GM23338 (cell line): ENCODE results near the gene PDSS2. TPM values are rescaled to one million over a fixed set of nuclear protein-coding genes. Genes with fewer than 3 reads are reported as not detected.

Experiments
- ATAC-seq: fragments of 200-7000 bp; cut with Tn5 transposase; 3 replicates; pipeline ENCODE4 v1.9.1; 2020
- DNase-seq: peaks from one replicate; pipeline ENCODE4 v3.0.0-alpha.2; 2015; ENCODE audit warnings: low spot score
- H2AFZ ChIP-seq: fragments of 200-600 bp; sonication (generic); 2 replicates; pipeline ENCODE4 v1.8.0; 2016; ENCODE audit warnings: antibody characterized with exemption, mild to moderate bottlenecking, moderate library complexity
- H3F3A ChIP-seq: fragments of 200-600 bp; sonication (generic); replicated peaks from 2 replicates; pipeline ENCODE4 v1.8.0; 2017; ENCODE audit warnings: antibody characterized with exemption, mixed run types, low read depth
- H3K27ac ChIP-seq: fragments of 200-600 bp; sonication (generic); 2 replicates; pipeline ENCODE4 v1.6.1; 2016; ENCODE audit warnings: low read depth
- H3K27me3 ChIP-seq: fragments of 200-600 bp; sonication (generic); 2 replicates; pipeline ENCODE4 v1.8.0; 2016; ENCODE audit warnings: mild to moderate bottlenecking, mixed run types, moderate library complexity; ENCODE audit not compliant: insufficient read depth
- H3K36me3 ChIP-seq: fragments of 200-600 bp; sonication (generic); 2 replicates; pipeline ENCODE4 v1.8.0; 2016; ENCODE audit warnings: mild to moderate bottlenecking; ENCODE audit not compliant: insufficient read depth
- H3K4me1 ChIP-seq: fragments of 200-600 bp; sonication (generic); 2 replicates; pipeline ENCODE4 v1.8.0; 2016; ENCODE audit warnings: mild to moderate bottlenecking, moderate library complexity; ENCODE audit not compliant: insufficient read depth
- H3K4me2 ChIP-seq: fragments of 200-600 bp; sonication (generic); 2 replicates; pipeline ENCODE4 v1.7.1; 2017; ENCODE audit warnings: mixed run types
- H3K4me3 ChIP-seq: fragments of 200-600 bp; sonication (generic); 2 replicates; pipeline ENCODE4 v1.6.1; 2016; ENCODE audit warnings: mixed run types
- H3K79me2 ChIP-seq: fragments of 200-600 bp; sonication (generic); replicated peaks from 2 replicates; pipeline ENCODE4 v1.8.0; 2017; ENCODE audit warnings: mild to moderate bottlenecking; ENCODE audit not compliant: insufficient read depth
- H3K9me2 ChIP-seq: fragments of 200-600 bp; sonication (generic); 2 replicates; pipeline ENCODE4 v1.8.0; 2017; ENCODE audit not compliant: insufficient read depth
- H4K20me1 ChIP-seq: fragments of 200-600 bp; sonication (generic); replicated peaks from 2 replicates; pipeline ENCODE4 v1.8.0; 2017; ENCODE audit warnings: mild to moderate bottlenecking; ENCODE audit not compliant: insufficient read depth
- H3K27ac Mint-ChIP-seq: 2 replicates; pipeline ENCODE4 v1.8.0; 2020; ENCODE audit warnings: inconsistent platforms, mild to moderate bottlenecking, moderate library complexity, mixed read lengths
- H3K27me3 Mint-ChIP-seq: 3 replicates; pipeline ENCODE4 v1.8.0; 2022; ENCODE audit warnings: low read depth, mild to moderate bottlenecking, moderate library complexity, mixed read lengths, inconsistent platforms; ENCODE audit not compliant: insufficient read depth, poor library complexity
- H3K36me3 Mint-ChIP-seq: 3 replicates; pipeline ENCODE4 v1.8.0; 2021; ENCODE audit warnings: low read depth, mild to moderate bottlenecking, inconsistent platforms, moderate library complexity, mixed read lengths
- H3K4me1 Mint-ChIP-seq: 3 replicates; pipeline ENCODE4 v1.8.0; 2020; ENCODE audit warnings: mild to moderate bottlenecking, inconsistent platforms, mixed read lengths
- H3K4me3 Mint-ChIP-seq: 3 replicates; pipeline ENCODE4 v1.8.0; 2021; ENCODE audit warnings: moderate library complexity, mild to moderate bottlenecking, inconsistent platforms, mixed read lengths
- H3K9me3 Mint-ChIP-seq: 3 replicates; pipeline ENCODE4 v1.8.0; 2020; ENCODE audit warnings: moderate library complexity, mild to moderate bottlenecking, inconsistent platforms, mixed read lengths
- CREB1 ChIP-seq: fragments of 250-450 bp; sonication (Bioruptor Pico); IDR thresholded peaks from 2 replicates; pipeline ENCODE4 v1.5.0; 2020; ENCODE audit warnings: low read depth, mild to moderate bottlenecking, moderate library complexity
- EZH2 ChIP-seq: fragments of 200-600 bp; sonication (generic); IDR thresholded peaks from one replicate; pipeline ENCODE4 v1.8.0; 2017; ENCODE audit warnings: antibody characterized with exemption, mild to moderate bottlenecking, low read depth; ENCODE audit not compliant: unreplicated experiment
- EZH2phosphoT487 ChIP-seq: fragments of 200-600 bp; sonication (generic); IDR thresholded peaks from one replicate; pipeline ENCODE4 v1.8.1; 2018; ENCODE audit warnings: antibody characterized with exemption; ENCODE audit not compliant: unreplicated experiment
- JUNB ChIP-seq: IDR thresholded peaks from one replicate; pipeline ENCODE4 v1.6.1; 2016; ENCODE audit warnings: antibody characterized with exemption; ENCODE audit not compliant: unreplicated experiment
- NANOG ChIP-seq: IDR thresholded peaks from 2 replicates; pipeline ENCODE4 v1.6.1; 2016; ENCODE audit warnings: antibody characterized with exemption, borderline replicate concordance
- POLR2AphosphoS5 ChIP-seq: IDR thresholded peaks from 2 replicates; pipeline ENCODE4 v1.6.1; 2016; ENCODE audit warnings: antibody characterized with exemption, low read depth
- STAT1 ChIP-seq: IDR thresholded peaks from one replicate; pipeline ENCODE4 v1.6.1; 2016; ENCODE audit warnings: antibody characterized with exemption; ENCODE audit not compliant: unreplicated experiment
- ZNF114 ChIP-seq: fragments of 250-450 bp; sonication (Bioruptor Pico); IDR thresholded peaks from 2 replicates; pipeline ENCODE4 v1.5.0; 2020; ENCODE audit warnings: mild to moderate bottlenecking, moderate library complexity
- ZNF331 ChIP-seq: fragments of 250-450 bp; sonication (Bioruptor Pico); IDR thresholded peaks from 2 replicates; pipeline ENCODE4 v1.5.0; 2020; ENCODE audit warnings: low read depth, mild to moderate bottlenecking, moderate library complexity
- polyA plus RNA-seq: library from polyadenylated mRNA; unstranded; fragments of >200 nt; fragmentation: Nextera tagmentation; extraction: Ambion mirVana; gene quantifications from 2 replicates; pipeline ENCODE4 v1.2.1, GENCODE V29; 2016
- total RNA-seq: library from RNA; depleted of rRNA; stranded (reverse); fragments of >200 nt; shearing (Covaris generic); gene quantifications from 2 replicates; pipeline ENCODE4 v1.2.3, GENCODE V29; 2014
- TF ChIP-seq, protein P1 (sequence below): IDR thresholded peaks from 2 replicates; pipeline ENCODE4 v1.6.1; 2016; ENCODE audit warnings: antibody characterized with exemption
- TF ChIP-seq, protein P2 (sequence below): IDR thresholded peaks from one replicate; pipeline ENCODE4 v1.6.1; 2018; ENCODE audit warnings: antibody characterized with exemption; ENCODE audit not compliant: unreplicated experiment
- TF ChIP-seq, protein P3 (sequence below): fragments of 250-450 bp; sonication (Bioruptor Pico); IDR thresholded peaks from 2 replicates; pipeline ENCODE4 v1.5.0; 2020; ENCODE audit warnings: mild to moderate bottlenecking, moderate library complexity
- TF ChIP-seq, protein P4 (sequence below), 2 experiments: fragments of 200-600 bp in 1 of 2; sonication (generic) in 1 of 2; conservative IDR thresholded peaks; 2 replicates each; pipeline versions ENCODE4 v1.5.1 to v1.6.1; 2016 to 2017; ENCODE audit warnings: antibody characterized with exemption in 2 of 2, low read depth in 2 of 2, mild to moderate bottlenecking in 2 of 2, moderate library complexity in 1 of 2

PDSS2 gene
- total and polyA plus RNA-seq, 2 experiments from 2014 or later = 7.3 to 16.7 TPM

DNA sequence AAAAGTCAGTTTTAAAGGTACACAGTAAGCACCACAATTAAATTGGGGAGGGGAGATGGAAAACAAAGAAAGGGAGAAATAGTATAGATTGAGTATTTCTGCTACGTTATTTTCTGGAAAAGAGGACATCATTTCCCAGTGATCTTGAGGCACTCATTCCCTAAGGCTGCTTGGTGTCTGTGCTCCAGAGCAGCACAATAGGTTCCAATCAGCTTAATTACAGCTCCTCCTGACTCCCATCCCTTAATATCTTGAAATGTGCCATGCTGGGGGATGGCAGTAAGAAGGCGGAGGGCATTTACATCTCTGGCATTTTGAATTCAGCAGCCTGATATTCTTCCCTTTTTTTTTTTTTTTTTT, 304.6 kb downstream of the PDSS2 start:
- DNase-seq (no peak), ATAC-seq (peak; percentile 47)
- no peaks in the 10 kb centered on the region for H3K36me3 Mint-ChIP-seq
- Histone ChIP-seq H3F3A (peaks cover 5% of the 10 kb centered on the region; the same call in 1 of the 2 replicates), H3K4me1 (peaks cover 24% of the 10 kb centered on the region), H3K9me2 (no peaks in the 10 kb centered on the region), H3K4me2 (no peak overlapping the region), H3K36me3 (no peaks in the 10 kb centered on the region), H3K4me3 (no peak overlapping the region), H3K27me3 (no peaks in the 10 kb centered on the region), H2AFZ (no peak overlapping the region), H3K79me2 (no peaks in the 10 kb centered on the region), H3K27ac (no peak overlapping the region), H4K20me1 (no peaks in the 10 kb centered on the region)
- H3K27ac Mint-ChIP-seq = no peak overlapping the region; the same call in 1 of the 2 replicates
- H3K4me1 Mint-ChIP-seq = peaks cover 25% of the 10 kb centered on the region
- H3K4me3 Mint-ChIP-seq = no peak overlapping the region
- H3K9me3 Mint-ChIP-seq = no peaks in the 10 kb centered on the region
- TF ChIP-seq, protein P1, sequence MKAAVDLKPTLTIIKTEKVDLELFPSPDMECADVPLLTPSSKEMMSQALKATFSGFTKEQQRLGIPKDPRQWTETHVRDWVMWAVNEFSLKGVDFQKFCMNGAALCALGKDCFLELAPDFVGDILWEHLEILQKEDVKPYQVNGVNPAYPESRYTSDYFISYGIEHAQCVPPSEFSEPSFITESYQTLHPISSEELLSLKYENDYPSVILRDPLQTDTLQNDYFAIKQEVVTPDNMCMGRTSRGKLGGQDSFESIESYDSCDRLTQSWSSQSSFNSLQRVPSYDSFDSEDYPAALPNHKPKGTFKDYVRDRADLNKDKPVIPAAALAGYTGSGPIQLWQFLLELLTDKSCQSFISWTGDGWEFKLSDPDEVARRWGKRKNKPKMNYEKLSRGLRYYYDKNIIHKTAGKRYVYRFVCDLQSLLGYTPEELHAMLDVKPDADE = no peak
- no peak for TF ChIP-seq NANOG
- no peak for TF ChIP-seq STAT1
- no peak for TF ChIP-seq ZNF331 (CRISPR knock-in tag)
- TF ChIP-seq CREB1 = no peak
- TF ChIP-seq EZH2 = no peak
- TF ChIP-seq JUNB = no peak
- TF ChIP-seq, protein P2, sequence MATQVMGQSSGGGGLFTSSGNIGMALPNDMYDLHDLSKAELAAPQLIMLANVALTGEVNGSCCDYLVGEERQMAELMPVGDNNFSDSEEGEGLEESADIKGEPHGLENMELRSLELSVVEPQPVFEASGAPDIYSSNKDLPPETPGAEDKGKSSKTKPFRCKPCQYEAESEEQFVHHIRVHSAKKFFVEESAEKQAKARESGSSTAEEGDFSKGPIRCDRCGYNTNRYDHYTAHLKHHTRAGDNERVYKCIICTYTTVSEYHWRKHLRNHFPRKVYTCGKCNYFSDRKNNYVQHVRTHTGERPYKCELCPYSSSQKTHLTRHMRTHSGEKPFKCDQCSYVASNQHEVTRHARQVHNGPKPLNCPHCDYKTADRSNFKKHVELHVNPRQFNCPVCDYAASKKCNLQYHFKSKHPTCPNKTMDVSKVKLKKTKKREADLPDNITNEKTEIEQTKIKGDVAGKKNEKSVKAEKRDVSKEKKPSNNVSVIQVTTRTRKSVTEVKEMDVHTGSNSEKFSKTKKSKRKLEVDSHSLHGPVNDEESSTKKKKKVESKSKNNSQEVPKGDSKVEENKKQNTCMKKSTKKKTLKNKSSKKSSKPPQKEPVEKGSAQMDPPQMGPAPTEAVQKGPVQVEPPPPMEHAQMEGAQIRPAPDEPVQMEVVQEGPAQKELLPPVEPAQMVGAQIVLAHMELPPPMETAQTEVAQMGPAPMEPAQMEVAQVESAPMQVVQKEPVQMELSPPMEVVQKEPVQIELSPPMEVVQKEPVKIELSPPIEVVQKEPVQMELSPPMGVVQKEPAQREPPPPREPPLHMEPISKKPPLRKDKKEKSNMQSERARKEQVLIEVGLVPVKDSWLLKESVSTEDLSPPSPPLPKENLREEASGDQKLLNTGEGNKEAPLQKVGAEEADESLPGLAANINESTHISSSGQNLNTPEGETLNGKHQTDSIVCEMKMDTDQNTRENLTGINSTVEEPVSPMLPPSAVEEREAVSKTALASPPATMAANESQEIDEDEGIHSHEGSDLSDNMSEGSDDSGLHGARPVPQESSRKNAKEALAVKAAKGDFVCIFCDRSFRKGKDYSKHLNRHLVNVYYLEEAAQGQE = no peak
- no peak for TF ChIP-seq ZNF114 (CRISPR knock-in tag)
- no peak for TF ChIP-seq POLR2AphosphoS5
- TF ChIP-seq, protein P3, sequence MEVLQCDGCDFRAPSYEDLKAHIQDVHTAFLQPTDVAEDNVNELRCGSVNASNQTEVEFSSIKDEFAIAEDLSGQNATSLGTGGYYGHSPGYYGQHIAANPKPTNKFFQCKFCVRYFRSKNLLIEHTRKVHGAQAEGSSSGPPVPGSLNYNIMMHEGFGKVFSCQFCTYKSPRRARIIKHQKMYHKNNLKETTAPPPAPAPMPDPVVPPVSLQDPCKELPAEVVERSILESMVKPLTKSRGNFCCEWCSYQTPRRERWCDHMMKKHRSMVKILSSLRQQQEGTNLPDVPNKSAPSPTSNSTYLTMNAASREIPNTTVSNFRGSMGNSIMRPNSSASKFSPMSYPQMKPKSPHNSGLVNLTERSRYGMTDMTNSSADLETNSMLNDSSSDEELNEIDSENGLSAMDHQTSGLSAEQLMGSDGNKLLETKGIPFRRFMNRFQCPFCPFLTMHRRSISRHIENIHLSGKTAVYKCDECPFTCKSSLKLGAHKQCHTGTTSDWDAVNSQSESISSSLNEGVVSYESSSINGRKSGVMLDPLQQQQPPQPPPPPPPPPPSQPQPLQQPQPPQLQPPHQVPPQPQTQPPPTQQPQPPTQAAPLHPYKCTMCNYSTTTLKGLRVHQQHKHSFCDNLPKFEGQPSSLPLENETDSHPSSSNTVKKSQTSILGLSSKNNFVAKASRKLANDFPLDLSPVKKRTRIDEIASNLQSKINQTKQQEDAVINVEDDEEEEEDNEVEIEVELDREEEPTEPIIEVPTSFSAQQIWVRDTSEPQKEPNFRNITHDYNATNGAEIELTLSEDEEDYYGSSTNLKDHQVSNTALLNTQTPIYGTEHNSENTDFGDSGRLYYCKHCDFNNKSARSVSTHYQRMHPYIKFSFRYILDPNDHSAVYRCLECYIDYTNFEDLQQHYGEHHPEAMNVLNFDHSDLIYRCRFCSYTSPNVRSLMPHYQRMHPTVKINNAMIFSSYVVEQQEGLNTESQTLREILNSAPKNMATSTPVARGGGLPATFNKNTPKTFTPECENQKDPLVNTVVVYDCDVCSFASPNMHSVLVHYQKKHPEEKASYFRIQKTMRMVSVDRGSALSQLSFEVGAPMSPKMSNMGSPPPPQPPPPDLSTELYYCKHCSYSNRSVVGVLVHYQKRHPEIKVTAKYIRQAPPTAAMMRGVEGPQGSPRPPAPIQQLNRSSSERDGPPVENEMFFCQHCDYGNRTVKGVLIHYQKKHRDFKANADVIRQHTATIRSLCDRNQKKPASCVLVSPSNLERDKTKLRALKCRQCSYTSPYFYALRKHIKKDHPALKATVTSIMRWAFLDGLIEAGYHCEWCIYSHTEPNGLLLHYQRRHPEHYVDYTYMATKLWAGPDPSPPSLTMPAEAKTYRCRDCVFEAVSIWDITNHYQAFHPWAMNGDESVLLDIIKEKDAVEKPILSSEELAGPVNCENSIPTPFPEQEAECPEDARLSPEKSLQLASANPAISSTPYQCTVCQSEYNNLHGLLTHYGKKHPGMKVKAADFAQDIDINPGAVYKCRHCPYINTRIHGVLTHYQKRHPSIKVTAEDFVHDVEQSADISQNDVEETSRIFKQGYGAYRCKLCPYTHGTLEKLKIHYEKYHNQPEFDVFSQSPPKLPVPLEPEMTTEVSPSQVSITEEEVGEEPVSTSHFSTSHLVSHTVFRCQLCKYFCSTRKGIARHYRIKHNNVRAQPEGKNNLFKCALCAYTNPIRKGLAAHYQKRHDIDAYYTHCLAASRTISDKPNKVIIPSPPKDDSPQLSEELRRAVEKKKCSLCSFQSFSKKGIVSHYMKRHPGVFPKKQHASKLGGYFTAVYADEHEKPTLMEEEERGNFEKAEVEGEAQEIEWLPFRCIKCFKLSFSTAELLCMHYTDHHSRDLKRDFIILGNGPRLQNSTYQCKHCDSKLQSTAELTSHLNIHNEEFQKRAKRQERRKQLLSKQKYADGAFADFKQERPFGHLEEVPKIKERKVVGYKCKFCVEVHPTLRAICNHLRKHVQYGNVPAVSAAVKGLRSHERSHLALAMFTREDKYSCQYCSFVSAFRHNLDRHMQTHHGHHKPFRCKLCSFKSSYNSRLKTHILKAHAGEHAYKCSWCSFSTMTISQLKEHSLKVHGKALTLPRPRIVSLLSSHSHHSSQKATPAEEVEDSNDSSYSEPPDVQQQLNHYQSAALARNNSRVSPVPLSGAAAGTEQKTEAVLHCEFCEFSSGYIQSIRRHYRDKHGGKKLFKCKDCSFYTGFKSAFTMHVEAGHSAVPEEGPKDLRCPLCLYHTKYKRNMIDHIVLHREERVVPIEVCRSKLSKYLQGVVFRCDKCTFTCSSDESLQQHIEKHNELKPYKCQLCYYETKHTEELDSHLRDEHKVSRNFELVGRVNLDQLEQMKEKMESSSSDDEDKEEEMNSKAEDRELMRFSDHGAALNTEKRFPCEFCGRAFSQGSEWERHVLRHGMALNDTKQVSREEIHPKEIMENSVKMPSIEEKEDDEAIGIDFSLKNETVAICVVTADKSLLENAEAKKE = no peak
- TF ChIP-seq, protein P4, sequence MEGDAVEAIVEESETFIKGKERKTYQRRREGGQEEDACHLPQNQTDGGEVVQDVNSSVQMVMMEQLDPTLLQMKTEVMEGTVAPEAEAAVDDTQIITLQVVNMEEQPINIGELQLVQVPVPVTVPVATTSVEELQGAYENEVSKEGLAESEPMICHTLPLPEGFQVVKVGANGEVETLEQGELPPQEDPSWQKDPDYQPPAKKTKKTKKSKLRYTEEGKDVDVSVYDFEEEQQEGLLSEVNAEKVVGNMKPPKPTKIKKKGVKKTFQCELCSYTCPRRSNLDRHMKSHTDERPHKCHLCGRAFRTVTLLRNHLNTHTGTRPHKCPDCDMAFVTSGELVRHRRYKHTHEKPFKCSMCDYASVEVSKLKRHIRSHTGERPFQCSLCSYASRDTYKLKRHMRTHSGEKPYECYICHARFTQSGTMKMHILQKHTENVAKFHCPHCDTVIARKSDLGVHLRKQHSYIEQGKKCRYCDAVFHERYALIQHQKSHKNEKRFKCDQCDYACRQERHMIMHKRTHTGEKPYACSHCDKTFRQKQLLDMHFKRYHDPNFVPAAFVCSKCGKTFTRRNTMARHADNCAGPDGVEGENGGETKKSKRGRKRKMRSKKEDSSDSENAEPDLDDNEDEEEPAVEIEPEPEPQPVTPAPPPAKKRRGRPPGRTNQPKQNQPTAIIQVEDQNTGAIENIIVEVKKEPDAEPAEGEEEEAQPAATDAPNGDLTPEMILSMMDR (conservative IDR thresholded peaks at IDR 0.05; ENCODE audit: low read depth in 2 of 2) = no peak
- no peak for TF ChIP-seq EZH2phosphoT487
- peaks cover 2% of the 10 kb centered on the region for H3K27me3 Mint-ChIP-seq
